Stomach (tissue), 19 donors: ENCODE measurements around the gene SEBOX. TPM values are rescaled to one million over a fixed set of nuclear protein-coding genes. Genes with fewer than 3 reads are reported as not detected.

Experiments used
- DNase-seq, 2 donors: peaks; one replicate each; pipeline versions ENCODE4 v3.0.0 to v3.0.0-alpha.2; 2013 to 2019
- H3K27ac ChIP-seq, 5 donors: fragments of 200-600 bp in 4 of 5; sonication (generic) in 4 of 5; one replicate each; pipeline ENCODE4 v1.5.1; 2013 to 2019; ENCODE audit warnings: mild to moderate bottlenecking in 1 of 5, moderate library complexity in 1 of 5
- H3K27me3 ChIP-seq, 3 donors: fragments of 200-600 bp; sonication (generic); one replicate each; pipeline ENCODE4 v1.5.1; 2017 to 2019; ENCODE audit warnings: mixed run types in 1 of 3
- H3K36me3 ChIP-seq, 4 donors: fragments of 200-600 bp; sonication (generic); 1 replicate in 3 of 4; 2 replicates in 1 of 4; pipeline ENCODE4 v1.5.1; 2016 to 2019
- H3K4me1 ChIP-seq, 4 donors: fragments of 200-600 bp; sonication (generic); one replicate each; pipeline ENCODE4 v1.5.1; 2016 to 2019
- H3K4me3 ChIP-seq, 4 donors: fragments of 200-600 bp; sonication (generic) in 3 of 4; one replicate each; pipeline ENCODE4 v1.5.1; 2016 to 2019; ENCODE audit warnings: mild to moderate bottlenecking in 1 of 4
- H3K9me3 ChIP-seq, 4 donors: fragments of 200-600 bp; sonication (generic); one replicate each; pipeline ENCODE4 v1.5.1; 2016 to 2019
- CTCF ChIP-seq, 7 experiments: fragments of 450-650 bp in 4 of 7; fragments of 200-600 bp in 3 of 7; sonication (generic) in 3 of 7; IDR thresholded peaks; one replicate each; pipeline ENCODE4 v1.5.1; 2016 to 2019; ENCODE audit warnings: antibody characterized with exemption in 7 of 7, control low read depth in 2 of 7, mild to moderate bottlenecking in 1 of 7
- EP300 ChIP-seq: sonication (generic); formaldehyde crosslinking; IDR thresholded peaks from one replicate; pipeline ENCODE4 v1.6.1; 2017; ENCODE audit warnings: antibody characterized with exemption
- POLR2A ChIP-seq, 4 donors: fragments of 450-650 bp; IDR thresholded peaks; one replicate each; pipeline ENCODE4 v1.6.1; 2016; ENCODE audit warnings: antibody characterized with exemption in 4 of 4, control low read depth in 2 of 4, mild to moderate bottlenecking in 1 of 4, moderate library complexity in 1 of 4
- POLR2AphosphoS5 ChIP-seq, 3 donors: sonication (generic); formaldehyde crosslinking; IDR thresholded peaks; one replicate each; pipeline ENCODE4 v1.6.1; 2016; ENCODE audit warnings: antibody characterized with exemption in 3 of 3
- WGBS, 5 donors: extraction: QIAGEN DNeasy Blood & Tissue Kit in 3 of 5; methylation state at CpG; one replicate each; pipeline versions ENCODE4 v1.1.5 to v1.1.7; 2013 to 2018; 5-methylcytosine and 5-hydroxymethylcytosine counted together
- intact Hi-C: fragments of 100-400 bp; cut with DNase I; formaldehyde crosslinking; loops from one replicate; pipeline ENCODE4 v1.15.1; 2023; ENCODE audit warnings: low total_unique reads
- long read RNA-seq, 10 donors: transcript quantifications; one replicate each; lab custom pipeline, GENCODE V29; 2026
- polyA plus RNA-seq, 3 donors: library from polyadenylated mRNA; stranded (reverse); fragments of 200-250 nt; gene quantifications; one replicate each; pipeline ENCODE4 v1.2.3, GENCODE V29; 2013
- total RNA-seq, 5 donors: library from RNA; depleted of rRNA; stranded (reverse); fragments of >200 nt; gene quantifications; one replicate each; pipeline versions ENCODE4 v1.1.0 to v1.2.3, GENCODE V29; 2014 to 2016
- donor health status: healthy with polysubstance abuse.
- donor health status: Bipolar disorder and iron deficiency.
- donor health status: healthy.

SEBOX gene, protein sequence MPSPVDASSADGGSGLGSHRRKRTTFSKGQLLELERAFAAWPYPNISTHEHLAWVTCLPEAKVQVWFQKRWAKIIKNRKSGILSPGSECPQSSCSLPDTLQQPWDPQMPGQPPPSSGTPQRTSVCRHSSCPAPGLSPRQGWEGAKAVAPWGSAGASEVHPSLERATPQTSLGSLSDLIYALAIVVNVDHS
- total RNA-seq (not detected), polyA plus RNA-seq (not detected)
- long read RNA-seq, donor 1 = 0 reads
- long read RNA-seq, donor 2 = 0 reads
- long read RNA-seq, donor 3 = 0 reads
- long read RNA-seq, donor 4 = 0 reads
- long read RNA-seq, donor 5 = 0 reads
- long read RNA-seq, donor 6 = 0 reads
- long read RNA-seq, donor 7 = 0 reads
- long read RNA-seq, donor 8 = 0 reads
- long read RNA-seq, donor 9 = 0 reads
- long read RNA-seq, donor 10 = 0 reads

GRCh38 chr17:28364665-28365363 lies at the start of gene SEBOX:
Gene SEBOX (minus strand): TSS chr17:28365199. CDS start chr17:28365151, 48 bp downstream.
- 87 to 95% (median 89%) methylated on average over 12 to 13 of the region's 13 CpGs for WGBS, 5 donors
- Histone ChIP-seq H3K36me3 (peaks cover 28 to 59% (median 55%) of the 10 kb centered on the region in 4 donors), H3K27ac (no peak within 1 kb of the TSS), H3K27me3 (no peaks in the 10 kb centered on the region), H3K4me3 (no peak within 1 kb of the TSS), H3K4me1 (peaks cover under 1 to 3% (median 2%) of the 10 kb centered on the region in 4 donors), H3K9me3 (no peaks in the 10 kb centered on the region)
- no peak for DNase-seq
- no peak for TF ChIP-seq CTCF (IDR thresholded peaks at IDR 0.05)
- no peak for TF ChIP-seq POLR2AphosphoS5 (IDR thresholded peaks at IDR 0.05)
- TF ChIP-seq POLR2A (IDR thresholded peaks at IDR 0.05) = no peak
- TF ChIP-seq EP300 = no peak
- intact Hi-C loops = no loop called here

- intact Hi-C loops = no loop called here
- H3K4me3 ChIP-seq = no peak overlapping the region
- no peak for DNase-seq
- no peaks in the 10 kb centered on the region for H3K4me1 ChIP-seq
- H3K27ac ChIP-seq = no peak overlapping the region
- WGBS, 5 donors = 58 to 68% (median 59%) methylated on average over 7 of the region's 7 CpGs
- H3K36me3 ChIP-seq = no peaks in the 10 kb centered on the region
- H3K9me3 ChIP-seq = no peaks in the 10 kb centered on the region
- TF ChIP-seq EP300 (no peak), POLR2AphosphoS5 (IDR thresholded peaks at IDR 0.05) (no peak), CTCF (IDR thresholded peaks at IDR 0.05) (no peak), POLR2A (IDR thresholded peaks at IDR 0.05) (no peak)
- H3K27me3 ChIP-seq = no peaks in the 10 kb centered on the region
Measured at GRCh38 chr17:28413804-28414203, 48.8 kb upstream of the SEBOX start.

DNA sequence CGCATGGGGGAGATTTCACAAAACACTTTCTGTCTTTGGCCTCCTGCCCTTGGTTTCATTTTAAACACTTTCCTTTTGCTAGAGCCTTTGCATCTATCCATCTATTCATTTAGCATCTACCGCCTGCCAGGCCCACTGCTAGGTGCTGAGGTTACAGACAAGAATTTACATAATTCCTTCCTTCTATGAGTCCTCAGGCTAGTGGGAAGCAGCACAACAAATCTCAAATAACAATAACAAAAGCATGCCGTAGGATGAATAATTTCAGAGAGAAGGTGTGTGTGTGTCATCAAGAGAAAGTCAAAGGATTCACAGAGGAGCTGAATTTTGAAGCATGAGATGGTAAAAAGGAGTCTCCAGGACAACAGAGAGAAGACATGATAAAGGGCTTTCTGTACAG lies 47.1 kb upstream of the SEBOX start:
- no peaks in the 10 kb centered on the region for H3K27me3 ChIP-seq
- DNase-seq = no peak
- H3K4me3 ChIP-seq = no peak overlapping the region
- H3K27ac ChIP-seq = no peak overlapping the region
- H3K36me3 ChIP-seq = no peaks in the 10 kb centered on the region
- no peaks in the 10 kb centered on the region for H3K9me3 ChIP-seq
- no peak for TF ChIP-seq POLR2AphosphoS5 (IDR thresholded peaks at IDR 0.05)
- TF ChIP-seq CTCF (IDR thresholded peaks at IDR 0.05) = no peak
- TF ChIP-seq EP300 = no peak
- TF ChIP-seq POLR2A (IDR thresholded peaks at IDR 0.05) = no peak
- intact Hi-C loops = no loop called here
- H3K4me1 ChIP-seq = peaks cover 0 to 10% (median 0%) of the 10 kb centered on the region in 4 donors
- WGBS, 5 donors = 82 to 87% (median 83%) methylated on average over 3 of the region's 3 CpGs

DNA sequence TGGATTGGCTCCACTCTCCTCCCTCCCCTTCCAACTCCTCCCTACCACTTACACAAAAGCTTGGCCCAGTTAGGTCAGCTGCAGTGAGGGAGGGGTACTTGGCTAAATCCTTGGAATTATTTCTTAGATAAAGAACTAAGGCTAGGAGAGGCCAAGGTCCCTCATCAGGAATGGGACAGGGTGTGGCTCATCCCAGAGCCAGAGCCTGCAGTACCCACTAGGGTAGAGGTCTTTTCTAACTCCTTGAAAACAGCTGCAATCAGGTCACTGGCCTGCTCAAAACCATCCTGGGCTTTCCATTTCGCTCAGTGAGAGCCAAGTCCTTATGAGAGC lies 42.9 kb upstream of the SEBOX start:
- Histone ChIP-seq H3K27ac (no peak overlapping the region), H3K9me3 (no peaks in the 10 kb centered on the region), H3K27me3 (no peaks in the 10 kb centered on the region), H3K4me3 (no peak overlapping the region), H3K36me3 (peaks cover 0 to 7% (median under 1%) of the 10 kb centered on the region in 4 donors), H3K4me1 (peaks cover 21 to 37% (median 28%) of the 10 kb centered on the region in 4 donors)
- intact Hi-C loops = no loop called here
- DNase-seq = peak in 1 of 2 donors; percentile 51
- no peak for TF ChIP-seq POLR2A (IDR thresholded peaks at IDR 0.05)
- TF ChIP-seq CTCF (IDR thresholded peaks at IDR 0.05) = no peak
- TF ChIP-seq EP300 = no peak
- no peak for TF ChIP-seq POLR2AphosphoS5 (IDR thresholded peaks at IDR 0.05)
- WGBS, 5 donors = 47 to 81% (median 75%) methylated on average over 1 of the region's 1 CpG
